ENCODE measurements around the gene COG5. TPM values are rescaled to one million over a fixed set of nuclear protein-coding genes. Genes with fewer than 3 reads are reported as not detected.
A peak's percentile ranks its signal among the peaks of the same experiment; 100 is the strongest.

The COG5 gene
- total and polyA plus RNA-seq, 9 of the 15 experiments (the other 6 are each of a cell fraction or from before 2014, with no cell fraction given): 15.3 to 75.1 (median 56.4) TPM

- TF ChIP-seq PCBP1 (IDR thresholded peaks at IDR 0.05; ENCODE audit: low read depth, low read length, poor library complexity, severe bottlenecking): no peak
- TF ChIP-seq KDM2B (CRISPR knock-in tag; IDR thresholded peaks at IDR 0.05): no peak
- TF ChIP-seq TFAP4 (CRISPR knock-in tag; IDR thresholded peaks at IDR 0.05; ENCODE audit: borderline replicate concordance): no peak
- TF ChIP-seq ETV1 (tag; conservative IDR thresholded peaks at IDR 0.05; ENCODE audit: low read depth): no peak
- TF ChIP-seq KLF1 (tag; IDR thresholded peaks at IDR 0.05): no peak
- peak; percentile 75; the same call in 1 of the 2 replicates for TF ChIP-seq ZNF41 (CRISPR knock-in tag; conservative IDR thresholded peaks at IDR 0.05)
- no peak for TF ChIP-seq ZBTB17 (CRISPR knock-in tag; IDR thresholded peaks at IDR 0.05)
- TF ChIP-seq TEAD1 (CRISPR knock-in tag; IDR thresholded peaks at IDR 0.05): peak in 1 of 2 experiments; percentile 73; a peak in 1 of 4 replicates
- TF ChIP-seq LARP7 (IDR thresholded peaks at IDR 0.05): no peak
- TF ChIP-seq ZNF583 (CRISPR knock-in tag; IDR thresholded peaks at IDR 0.05): 0 out of 2 replicates have a peak, but pooled peaks have one; percentile 46
- TF ChIP-seq E2F3 (CRISPR knock-in tag; IDR thresholded peaks at IDR 0.05): no peak
- TF ChIP-seq SMAD1 (IDR thresholded peaks at IDR 0.05; ENCODE audit: low read depth, low read length, partially characterized antibody): no peak
- 0 out of 2 replicates have a peak, but pooled peaks have one; percentile 36 for TF ChIP-seq MEF2D (tag; conservative IDR thresholded peaks at IDR 0.05; ENCODE audit: low read depth)
- no peak; the same call in 1 of the 2 replicates for TF ChIP-seq ZNF239 (CRISPR knock-in tag; IDR thresholded peaks at IDR 0.05)
- TF ChIP-seq U2AF2 (optimal IDR thresholded peaks at IDR 0.05; ENCODE audit: low read depth, low read length): no peak
- TF ChIP-seq ATF7 (IDR thresholded peaks at IDR 0.05): no peak
- TF ChIP-seq KLF16 (IDR thresholded peaks at IDR 0.05): no peak
- peak; percentile 60 for TF ChIP-seq SMAD4 (CRISPR knock-in tag; conservative IDR thresholded peaks at IDR 0.05)
- TF ChIP-seq HMG20B (CRISPR knock-in tag; IDR thresholded peaks at IDR 0.05): no peak
- TF ChIP-seq POLR2G (IDR thresholded peaks at IDR 0.05; ENCODE audit: low read depth, low read length): no peak
- TF ChIP-seq ZNF23 (CRISPR knock-in tag; IDR thresholded peaks at IDR 0.05): no peak
- TF ChIP-seq THRB (CRISPR knock-in tag; conservative IDR thresholded peaks at IDR 0.05): no peak
- TF ChIP-seq U2AF1 (optimal IDR thresholded peaks at IDR 0.05; ENCODE audit: low read depth, low read length): no peak
- TF ChIP-seq ZNF76 (CRISPR knock-in tag; IDR thresholded peaks at IDR 0.05; ENCODE audit: borderline replicate concordance): no peak
- no peak for TF ChIP-seq SP1 (CRISPR knock-in tag; IDR thresholded peaks at IDR 0.05)
- no peak for TF ChIP-seq ZEB2 (IDR thresholded peaks at IDR 0.05)
- TF ChIP-seq SMARCA5 (IDR thresholded peaks at IDR 0.05): no peak
- TF ChIP-seq TEAD2 (tag; IDR thresholded peaks at IDR 0.05): peak; percentile 73
- no peak for TF ChIP-seq ZNF165 (CRISPR knock-in tag; IDR thresholded peaks at IDR 0.05; ENCODE audit: borderline replicate concordance)
- TF ChIP-seq CSDE1 (IDR thresholded peaks at IDR 0.05): no peak
- TF ChIP-seq MAX (CRISPR knock-in tag; IDR thresholded peaks at IDR 0.05): no peak
Measured at GRCh38 chr7:107286751-107287621, 276.7 kb downstream of the COG5 start (continued).
